K562 (cell line): Measurements from ENCODE around the gene LY6G6C. TPM values are rescaled to one million over a fixed set of nuclear protein-coding genes. Genes with fewer than 3 reads are reported as not detected.
A peak's percentile ranks its signal among the peaks of the same experiment; 100 is the strongest.

Source experiments
- EP300 ChIP-seq: IDR thresholded peaks from 2 replicates; pipeline ENCODE4 v1.6.1; 2012; ENCODE audit warnings: low read length, improper control_type of control experiment
- GATAD2B ChIP-seq: fragments of 450-650 bp; IDR thresholded peaks from 2 replicates; pipeline ENCODE4 v1.6.1; 2017; ENCODE audit warnings: mild to moderate bottlenecking, borderline replicate concordance
- GTF2F1 ChIP-seq: IDR thresholded peaks from 2 replicates; pipeline ENCODE4 v1.6.1; 2011; ENCODE audit warnings: low read depth, low read length, improper control_type of control experiment
- HDAC8 ChIP-seq: fragments of 450-650 bp; IDR thresholded peaks from 2 replicates; pipeline ENCODE4 v1.6.1; 2016; ENCODE audit warnings: mild to moderate bottlenecking, missing genetic modification characterization, moderate library complexity, missing compliant biosample characterization
- HEY1 ChIP-seq: fragments of 250-450 bp; sonication (Bioruptor Pico); IDR thresholded peaks from 2 replicates; pipeline ENCODE4 v1.5.0; 2020; ENCODE audit warnings: mild to moderate bottlenecking, moderate library complexity, borderline replicate concordance
- HSF4 ChIP-seq: fragments of 250-450 bp; sonication (Bioruptor Pico); IDR thresholded peaks from 2 replicates; pipeline ENCODE4 v2.1.2; 2022; ENCODE audit warnings: mild to moderate bottlenecking, moderate library complexity, borderline replicate concordance
- JUN ChIP-seq, 2 experiments: sonication (generic) in 1 of 2; formaldehyde crosslinking in 1 of 2; IDR thresholded peaks; 2 replicates each; pipeline versions ENCODE4 v1.6.1 to v1.8.0; 2012 to 2022; ENCODE audit warnings: borderline replicate concordance in 2 of 2, mild to moderate bottlenecking in 2 of 2, improper control_type of control experiment in 1 of 2, low read depth in 1 of 2, low read length in 1 of 2, missing genetic modification reagents in 1 of 2
- KAT8 ChIP-seq: fragments of 450-650 bp; IDR thresholded peaks from 2 replicates; pipeline ENCODE4 v1.6.1; 2016; ENCODE audit warnings: low read depth, mild to moderate bottlenecking
- LEF1 ChIP-seq: fragments of 450-650 bp; IDR thresholded peaks from 2 replicates; pipeline ENCODE4 v1.6.1; 2016; ENCODE audit warnings: mild to moderate bottlenecking
- MBD2 ChIP-seq: sonication (generic); IDR thresholded peaks from 2 replicates; pipeline ENCODE4 v1.6.1; 2016; ENCODE audit warnings: low read depth, borderline replicate concordance
- NONO ChIP-seq, 2 experiments: fragments of 200-400 bp in 1 of 2; fragments of 450-650 bp in 1 of 2; formaldehyde crosslinking in 1 of 2; IDR thresholded peaks; 2 replicates each; pipeline ENCODE4 v1.6.1; 2017; ENCODE audit warnings: low read depth in 2 of 2, mild to moderate bottlenecking in 2 of 2, moderate library complexity in 2 of 2, low read length in 1 of 2
- NR2C2 ChIP-seq, 2 experiments: fragments of 200-800 bp in 1 of 2; sonication (Bioruptor generic) in 1 of 2; sonication (generic) in 1 of 2; formaldehyde crosslinking in 1 of 2; IDR thresholded peaks; 2 replicates each; pipeline versions ENCODE4 v1.6.1 to v1.8.0; 2016 to 2022; ENCODE audit warnings: mild to moderate bottlenecking in 1 of 2, missing compliant biosample characterization in 1 of 2, missing genetic modification characterization in 1 of 2, missing genetic modification reagents in 1 of 2
- POLR3A ChIP-seq: IDR thresholded peaks from 2 replicates; pipeline ENCODE4 v1.6.1; 2011; ENCODE audit warnings: borderline replicate concordance, mild to moderate bottlenecking, moderate library complexity; ENCODE audit not compliant: insufficient read length, insufficient read depth; ENCODE audit errors: extremely low read depth
- PPARD ChIP-seq: fragments of 250-450 bp; sonication (Bioruptor Pico); IDR thresholded peaks from 2 replicates; pipeline ENCODE4 v1.8.0; 2022; ENCODE audit warnings: inconsistent platforms, mild to moderate bottlenecking, moderate library complexity
- RBFOX2 ChIP-seq: fragments of 200-400 bp; formaldehyde crosslinking; IDR thresholded peaks from 2 replicates; pipeline ENCODE4 v1.6.1; 2017; ENCODE audit warnings: low read depth, mild to moderate bottlenecking, low read length, moderate library complexity
- RBM14 ChIP-seq: fragments of 200-400 bp; formaldehyde crosslinking; IDR thresholded peaks from 2 replicates; pipeline ENCODE4 v1.6.1; 2018; ENCODE audit warnings: low read depth, mild to moderate bottlenecking, low read length, moderate library complexity, borderline replicate concordance; ENCODE audit not compliant: insufficient read depth
- RBM39 ChIP-seq: fragments of 200-400 bp; formaldehyde crosslinking; optimal IDR thresholded peaks from 2 replicates; pipeline ENCODE3; 2018; ENCODE audit warnings: low read depth, low read length
- RHOXF2B ChIP-seq: fragments of 250-450 bp; sonication (Bioruptor Pico); conservative IDR thresholded peaks from 2 replicates; pipeline ENCODE4 v1.5.1; 2021
- SAFB ChIP-seq: fragments of 200-400 bp; formaldehyde crosslinking; IDR thresholded peaks from 2 replicates; pipeline ENCODE4 v1.6.1; 2017; ENCODE audit warnings: low read depth, low read length, borderline replicate concordance
- SMARCB1 ChIP-seq: IDR thresholded peaks from 2 replicates; pipeline ENCODE4 v1.6.1; 2011; ENCODE audit warnings: improper control_type of control experiment, low read depth; ENCODE audit not compliant: insufficient read length
- SMARCE1 ChIP-seq: fragments of 450-650 bp; IDR thresholded peaks from 2 replicates; pipeline ENCODE4 v1.7.1; 2016; ENCODE audit warnings: mild to moderate bottlenecking
- SRSF7 ChIP-seq: fragments of 200-400 bp; formaldehyde crosslinking; optimal IDR thresholded peaks from 2 replicates; pipeline ENCODE3; 2017; ENCODE audit warnings: mild to moderate bottlenecking, low read depth, low read length
- TSC22D4 ChIP-seq: fragments of 450-650 bp; IDR thresholded peaks from 2 replicates; pipeline ENCODE4 v1.6.1; 2016; ENCODE audit warnings: missing genetic modification characterization, missing biosample characterization, control low read depth
- ZBTB8A ChIP-seq: fragments of 450-650 bp; IDR thresholded peaks from 2 replicates; pipeline ENCODE4 v1.6.1; 2018; ENCODE audit warnings: mild to moderate bottlenecking, moderate library complexity; ENCODE audit not compliant: partially characterized antibody
- ZNF140 ChIP-seq: fragments of 250-450 bp; sonication (Bioruptor Pico); IDR thresholded peaks from 2 replicates; pipeline ENCODE4 v1.8.0; 2021; ENCODE audit warnings: moderate library complexity, mild to moderate bottlenecking, inconsistent platforms
- ZNF263 ChIP-seq: sonication (generic); formaldehyde crosslinking; IDR thresholded peaks from 2 replicates; pipeline ENCODE4 v1.8.0; 2022; ENCODE audit warnings: mild to moderate bottlenecking, missing genetic modification reagents, borderline replicate concordance
- ZNF699 ChIP-seq: fragments of 250-450 bp; sonication (Bioruptor Pico); IDR thresholded peaks from 2 replicates; pipeline ENCODE4 v1.8.0; 2021; ENCODE audit warnings: mild to moderate bottlenecking, moderate library complexity; ENCODE audit not compliant: insufficient replicate concordance
- ZZZ3 ChIP-seq: fragments of 450-650 bp; IDR thresholded peaks from 2 replicates; pipeline ENCODE4 v1.6.1; 2016; ENCODE audit warnings: antibody characterized with exemption, mild to moderate bottlenecking, moderate library complexity
- polyA plus RNA-seq, 8 experiments: library from polyadenylated mRNA; depleted of rRNA in 4 of 8; stranded (reverse) in 5 of 8; unstranded in 3 of 8; fragments of >200 nt; fragmentation: Nextera tagmentation in 2 of 8; fragmentation: Illumina TruSeq in 1 of 8; extraction: Ambion mirVana in 2 of 8; extraction: Trizol in 1 of 8; gene quantifications; 2 replicates each; pipeline versions ENCODE4 v1.2.1 to v1.2.3, GENCODE V29; 2011 to 2014; ENCODE audit warnings: inconsistent platforms in 1 of 8, missing spikeins in 1 of 8
- total RNA-seq, 7 experiments: library from RNA; depleted of rRNA in 6 of 7; stranded (reverse); fragments of >200 nt in 6 of 7; fragmentation: Illumina TruSeq in 2 of 7; extraction: Trizol in 2 of 7; gene quantifications; 2 replicates each; pipeline versions ENCODE4 v1.2.1 to v1.2.3, GENCODE V29; 2011 to 2021; ENCODE audit warnings: low replicate concordance in 1 of 7
- TF ChIP-seq, protein P1 (sequence below): sonication (generic); formaldehyde crosslinking; IDR thresholded peaks from 2 replicates; pipeline ENCODE4 v1.9.0; 2022; ENCODE audit warnings: mild to moderate bottlenecking, missing genetic modification reagents
- TF ChIP-seq, protein P2 (sequence below): sonication (generic); formaldehyde crosslinking; IDR thresholded peaks from 2 replicates; pipeline ENCODE4 v1.8.1; 2023; ENCODE audit warnings: mild to moderate bottlenecking, missing genetic modification reagents

LY6G6C gene
- total and polyA plus RNA-seq, 9 of the 15 experiments (the other 6 are each of a cell fraction or from before 2014, with no cell fraction given) = 0.06 to 0.20 TPM; not detected in 7

DNA sequence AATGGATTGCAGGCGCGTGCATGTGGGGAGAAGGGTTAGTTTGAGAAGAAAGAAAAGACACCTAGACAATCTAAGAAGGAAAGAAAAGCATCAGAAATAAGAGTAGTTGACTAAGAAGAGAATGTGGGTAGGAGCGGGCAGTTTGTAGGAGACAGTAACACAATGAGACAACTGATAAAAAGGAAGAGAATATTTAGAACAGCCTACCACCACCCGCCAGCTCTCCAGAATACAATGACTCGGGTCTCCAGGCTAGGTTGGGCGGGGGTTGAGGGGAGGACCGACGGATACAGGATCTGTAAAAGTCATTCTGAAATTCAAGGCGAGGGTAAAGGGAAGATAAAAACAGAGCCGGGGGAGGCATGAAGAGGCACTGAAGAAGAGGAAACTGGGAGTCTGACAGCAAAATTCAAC lies 19.1 kb downstream of the LY6G6C start (continued):
- TF ChIP-seq ZBTB8A (no peak), KAT8 (no peak), ZNF699 (CRISPR knock-in tag) (no peak), HDAC8 (tag) (no peak), JUN (IDR thresholded peaks at IDR 0.05; ENCODE audit: borderline replicate concordance, low read depth, low read length) (no peak), JUN (CRISPR knock-in tag; IDR thresholded peaks at IDR 0.05; ENCODE audit: borderline replicate concordance) (no peak), EP300 (no peak), HEY1 (CRISPR knock-in tag) (no peak), GTF2F1 (no peak), ZZZ3 (no peak; the same call in 1 of the 2 replicates), SAFB (no peak), HSF4 (no peak), SRSF7 (no peak), PPARD (CRISPR knock-in tag) (no peak), RHOXF2B (CRISPR knock-in tag) (no peak), ZNF263 (CRISPR knock-in tag) (peak; percentile 78; the same call in 1 of the 2 replicates), MBD2 (no peak), SMARCB1 (no peak), NR2C2 (CRISPR knock-in tag; IDR thresholded peaks at IDR 0.05) (0 out of 2 replicates have a peak, but pooled peaks have one; percentile 1), NR2C2 (tag; IDR thresholded peaks at IDR 0.05) (no peak), ZNF140 (CRISPR knock-in tag) (no peak), NONO (IDR thresholded peaks at IDR 0.05; ENCODE audit: low read depth in 2 of 2, low read length in 1 of 2) (no peak), POLR3A (no peak), LEF1 (no peak; the same call in 1 of the 2 replicates), TSC22D4 (tag) (no peak), GATAD2B (no peak), SMARCE1 (peak; percentile 88), RBM14 (no peak), RBFOX2 (no peak), RBM39 (no peak)
- TF ChIP-seq, protein P1, sequence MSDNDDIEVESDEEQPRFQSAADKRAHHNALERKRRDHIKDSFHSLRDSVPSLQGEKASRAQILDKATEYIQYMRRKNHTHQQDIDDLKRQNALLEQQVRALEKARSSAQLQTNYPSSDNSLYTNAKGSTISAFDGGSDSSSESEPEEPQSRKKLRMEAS (CRISPR knock-in tag) = no peak
- TF ChIP-seq, protein P2, sequence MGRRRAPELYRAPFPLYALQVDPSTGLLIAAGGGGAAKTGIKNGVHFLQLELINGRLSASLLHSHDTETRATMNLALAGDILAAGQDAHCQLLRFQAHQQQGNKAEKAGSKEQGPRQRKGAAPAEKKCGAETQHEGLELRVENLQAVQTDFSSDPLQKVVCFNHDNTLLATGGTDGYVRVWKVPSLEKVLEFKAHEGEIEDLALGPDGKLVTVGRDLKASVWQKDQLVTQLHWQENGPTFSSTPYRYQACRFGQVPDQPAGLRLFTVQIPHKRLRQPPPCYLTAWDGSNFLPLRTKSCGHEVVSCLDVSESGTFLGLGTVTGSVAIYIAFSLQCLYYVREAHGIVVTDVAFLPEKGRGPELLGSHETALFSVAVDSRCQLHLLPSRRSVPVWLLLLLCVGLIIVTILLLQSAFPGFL = no peak
